CD14-positive monocyte (primary cell): ENCODE data around the gene ARMC5. TPM values are rescaled to one million over a fixed set of nuclear protein-coding genes. Genes with fewer than 3 reads are reported as not detected.
A peak's percentile ranks its signal among the peaks of the same experiment; 100 is the strongest.

ENCODE experiments used
- DNase-seq, 3 donors: peaks; one replicate each; pipeline ENCODE4 v3.0.0-alpha.2; 2011 to 2022
- H2AFZ ChIP-seq: 2 replicates; pipeline ENCODE4 v1.6.0; 2012; ENCODE audit warnings: mild to moderate bottlenecking, low read depth, low read length, inconsistent platforms; ENCODE audit not compliant: insufficient read depth, poor library complexity, severe bottlenecking
- H3K27ac ChIP-seq, 2 donors: 1 replicate in 1 of 2; 2 replicates in 1 of 2; pipeline ENCODE4 v1.5.1; 2012 to 2013; ENCODE audit warnings: low read length in 2 of 2, control low read depth in 1 of 2, inconsistent platforms in 1 of 2, low read depth in 1 of 2, mild to moderate bottlenecking in 1 of 2
- H3K27me3 ChIP-seq, 2 donors: one replicate each; pipeline versions ENCODE4 v1.6.0 to v1.6.1; 2011 to 2013; ENCODE audit warnings: low read length in 2 of 2; ENCODE audit not compliant: control insufficient read depth in 2 of 2, insufficient read depth in 2 of 2
- H3K36me3 ChIP-seq, 2 donors: replicated peaks in 1 of 2; 1 replicate in 1 of 2; 2 replicates in 1 of 2; pipeline versions ENCODE4 v1.5.1 to v1.6.1; 2012 to 2013; ENCODE audit warnings: low read length in 2 of 2, control low read depth in 1 of 2, inconsistent platforms in 1 of 2, mild to moderate bottlenecking in 1 of 2; ENCODE audit not compliant: insufficient read depth in 2 of 2, control insufficient read depth in 1 of 2
- H3K4me1 ChIP-seq, 2 donors: 1 replicate in 1 of 2; 2 replicates in 1 of 2; pipeline versions ENCODE4 v1.5.1 to v1.6.1; 2012 to 2013; ENCODE audit warnings: low read length in 2 of 2, control low read depth in 1 of 2, inconsistent platforms in 1 of 2, mild to moderate bottlenecking in 1 of 2, moderate library complexity in 1 of 2; ENCODE audit not compliant: insufficient read depth in 2 of 2, control insufficient read depth in 1 of 2
- H3K4me2 ChIP-seq: replicated peaks from 2 replicates; pipeline ENCODE3; 2012; ENCODE audit warnings: low read length, moderate library complexity, mild to moderate bottlenecking; ENCODE audit not compliant: poor library complexity, severe bottlenecking; ENCODE audit errors: extremely low read depth
- H3K4me3 ChIP-seq, 3 experiments: fragments of 200-600 bp in 1 of 3; sonication (generic) in 1 of 3; replicated peaks in 1 of 3; 1 replicate in 2 of 3; 2 replicates in 1 of 3; pipeline ENCODE4 v1.5.1; 2011 to 2013; ENCODE audit warnings: low read length in 3 of 3, mild to moderate bottlenecking in 3 of 3, control low read depth in 2 of 3, low read depth in 2 of 3, inconsistent platforms in 1 of 3, moderate library complexity in 1 of 3
- H3K79me2 ChIP-seq: 2 replicates; pipeline ENCODE4 v1.6.0; 2012; ENCODE audit warnings: mild to moderate bottlenecking, control low read depth, inconsistent platforms, low read length, moderate library complexity; ENCODE audit not compliant: insufficient read depth
- H3K9ac ChIP-seq: 2 replicates; pipeline ENCODE4 v1.6.0; 2017; ENCODE audit warnings: low read length, mild to moderate bottlenecking; ENCODE audit not compliant: insufficient read depth, poor library complexity, severe bottlenecking
- H3K9me3 ChIP-seq, 2 donors: replicated peaks in 1 of 2; 1 replicate in 1 of 2; 2 replicates in 1 of 2; pipeline versions ENCODE4 v1.5.1 to v1.6.1; 2012 to 2013; ENCODE audit warnings: low read length in 2 of 2, control low read depth in 1 of 2; ENCODE audit not compliant: control insufficient read depth in 1 of 2, insufficient read depth in 1 of 2
- H4K20me1 ChIP-seq: 2 replicates; pipeline ENCODE4 v1.6.0; 2012; ENCODE audit warnings: mild to moderate bottlenecking, low read length, control low read depth, moderate library complexity; ENCODE audit not compliant: insufficient read depth
- H3K27ac Mint-ChIP-seq, 7 donors: one replicate each; pipeline ENCODE4 v1.8.0; 2020; ENCODE audit warnings: mild to moderate bottlenecking in 7 of 7, mixed read lengths in 7 of 7, moderate library complexity in 6 of 7, inconsistent platforms in 2 of 7
- H3K27me3 Mint-ChIP-seq, 3 donors: one replicate each; pipeline ENCODE4 v1.8.0; 2021 to 2022; ENCODE audit warnings: low read depth in 3 of 3, mild to moderate bottlenecking in 3 of 3, mixed read lengths in 3 of 3, moderate library complexity in 3 of 3, inconsistent platforms in 1 of 3
- H3K36me3 Mint-ChIP-seq, 2 donors: one replicate each; pipeline ENCODE4 v1.8.0; 2020; ENCODE audit warnings: mixed read lengths in 2 of 2, inconsistent platforms in 1 of 2, mild to moderate bottlenecking in 1 of 2
- H3K4me1 Mint-ChIP-seq: one replicate; pipeline ENCODE4 v1.8.0; 2020; ENCODE audit warnings: mild to moderate bottlenecking, mixed read lengths
- H3K4me3 Mint-ChIP-seq, 2 donors: one replicate each; pipeline ENCODE4 v1.8.0; 2020; ENCODE audit warnings: mild to moderate bottlenecking in 2 of 2, mixed read lengths in 2 of 2, moderate library complexity in 1 of 2
- H3K9me3 Mint-ChIP-seq, 7 donors: one replicate each; pipeline ENCODE4 v1.8.0; 2020 to 2022; ENCODE audit warnings: mixed read lengths in 7 of 7, mild to moderate bottlenecking in 6 of 7, moderate library complexity in 6 of 7, inconsistent platforms in 2 of 7
- WGBS: methylation state at CpG from one replicate; pipeline ENCODE4 v1.1.5; 2013; ENCODE audit warnings: missing lambda C conversion rate; ENCODE audit not compliant: insufficient coverage; 5-methylcytosine and 5-hydroxymethylcytosine counted together
- intact Hi-C, 2 donors: fragments of 100-400 bp; cut with micrococcal nuclease; formaldehyde crosslinking; loops; one replicate each; pipeline versions ENCODE4 v1.15.0 to v1.15.1; 2023
- polyA plus RNA-seq, 3 donors: library from polyadenylated mRNA; depleted of rRNA in 1 of 3; unstranded in 2 of 3; stranded (reverse) in 1 of 3; fragments of 300-500 nt in 2 of 3; fragments of >200 nt in 1 of 3; fragmentation: Illumina TruSeq in 2 of 3; gene quantifications; 1 replicate in 2 of 3; 2 replicates in 1 of 3; pipeline ENCODE4 v1.2.3, GENCODE V29; 2012 to 2021
- TF ChIP-seq, protein P1 (sequence below): fragments of 200-600 bp; IDR thresholded peaks from one replicate; pipeline ENCODE4 v1.8.0; 2022; ENCODE audit warnings: antibody characterized with exemption, mild to moderate bottlenecking

Gene ARMC5
- polyA plus RNA-seq, 3 donors: 2.9 to 9.3 (median 4.2) TPM

DNA sequence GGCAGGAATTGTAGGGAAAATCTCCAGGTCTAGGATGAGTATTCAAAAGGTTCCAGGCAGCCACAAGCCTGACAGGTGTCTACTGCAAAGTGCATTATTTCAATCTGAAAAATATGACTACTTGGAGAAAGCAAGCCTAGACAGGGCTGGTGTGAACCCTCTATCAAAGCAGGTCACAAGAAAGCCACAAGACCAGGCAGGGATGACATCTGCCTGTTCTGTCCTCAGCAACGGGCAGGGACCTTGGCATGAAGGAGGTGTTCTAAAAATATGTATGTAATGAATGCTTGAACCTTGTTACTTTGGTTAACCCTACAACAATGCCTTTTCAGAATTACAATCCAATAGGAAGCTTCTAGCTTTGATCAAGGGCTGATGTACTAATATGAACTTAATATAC is 30.0 kb upstream of the ARMC5 start:
- Mint-ChIP-seq H3K36me3 (no peaks in the 10 kb centered on the region), H3K27me3 (peaks cover 3 to 9% (median 4%) of the 10 kb centered on the region in 3 donors), H3K4me1 (peaks cover 3% of the 10 kb centered on the region), H3K4me3 (peak overlapping the region in 1 of 2 donors; percentile 12), H3K27ac (no peak overlapping the region), H3K9me3 (peaks cover 0 to 3% (median 0%) of the 10 kb centered on the region in 7 donors)
- Histone ChIP-seq H3K27ac (no peak overlapping the region), H2AFZ (no peak overlapping the region), H3K27me3 (no peaks in the 10 kb centered on the region), H3K9me3 (no peaks in the 10 kb centered on the region), H3K36me3 (no peaks in the 10 kb centered on the region), H4K20me1 (no peaks in the 10 kb centered on the region), H3K4me3 (no peak overlapping the region), H3K4me1 (peaks cover 4 to 5% of the 10 kb centered on the region in 2 donors), H3K79me2 (no peaks in the 10 kb centered on the region), H3K9ac (no peak overlapping the region), H3K4me2 (no peak overlapping the region)
- no peak for DNase-seq
- intact Hi-C loops: no loop called here
- WGBS: no CpG with 5 or more reads among the region's 1 CpG
- TF ChIP-seq, protein P1, sequence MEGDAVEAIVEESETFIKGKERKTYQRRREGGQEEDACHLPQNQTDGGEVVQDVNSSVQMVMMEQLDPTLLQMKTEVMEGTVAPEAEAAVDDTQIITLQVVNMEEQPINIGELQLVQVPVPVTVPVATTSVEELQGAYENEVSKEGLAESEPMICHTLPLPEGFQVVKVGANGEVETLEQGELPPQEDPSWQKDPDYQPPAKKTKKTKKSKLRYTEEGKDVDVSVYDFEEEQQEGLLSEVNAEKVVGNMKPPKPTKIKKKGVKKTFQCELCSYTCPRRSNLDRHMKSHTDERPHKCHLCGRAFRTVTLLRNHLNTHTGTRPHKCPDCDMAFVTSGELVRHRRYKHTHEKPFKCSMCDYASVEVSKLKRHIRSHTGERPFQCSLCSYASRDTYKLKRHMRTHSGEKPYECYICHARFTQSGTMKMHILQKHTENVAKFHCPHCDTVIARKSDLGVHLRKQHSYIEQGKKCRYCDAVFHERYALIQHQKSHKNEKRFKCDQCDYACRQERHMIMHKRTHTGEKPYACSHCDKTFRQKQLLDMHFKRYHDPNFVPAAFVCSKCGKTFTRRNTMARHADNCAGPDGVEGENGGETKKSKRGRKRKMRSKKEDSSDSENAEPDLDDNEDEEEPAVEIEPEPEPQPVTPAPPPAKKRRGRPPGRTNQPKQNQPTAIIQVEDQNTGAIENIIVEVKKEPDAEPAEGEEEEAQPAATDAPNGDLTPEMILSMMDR: no peak

DNA sequence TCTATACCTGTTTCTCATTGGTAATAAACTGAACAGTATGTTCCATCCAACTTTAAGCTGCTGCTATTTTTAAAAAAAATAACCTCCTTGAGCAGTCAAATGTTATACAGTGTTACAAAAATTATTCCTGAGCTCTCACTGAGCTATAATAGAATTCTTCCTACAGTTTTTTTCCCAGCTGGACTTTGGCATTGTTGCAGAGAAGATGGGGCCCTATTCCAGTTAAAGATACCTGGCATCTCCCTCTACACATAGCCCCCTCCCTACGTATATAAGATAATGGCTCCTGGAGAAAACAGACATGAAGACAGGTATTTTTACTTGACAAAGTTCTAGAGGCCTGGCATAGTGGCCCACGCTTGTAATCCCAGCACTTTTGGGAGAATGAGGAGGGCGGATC is 29.5 kb upstream of the ARMC5 start:
- Histone ChIP-seq H2AFZ (no peak overlapping the region), H3K4me3 (no peak overlapping the region), H3K27me3 (no peaks in the 10 kb centered on the region), H3K9ac (no peak overlapping the region), H3K79me2 (no peaks in the 10 kb centered on the region), H4K20me1 (no peaks in the 10 kb centered on the region), H3K36me3 (no peaks in the 10 kb centered on the region), H3K4me2 (no peak overlapping the region), H3K4me1 (peaks cover 4 to 5% of the 10 kb centered on the region in 2 donors), H3K9me3 (no peaks in the 10 kb centered on the region), H3K27ac (no peak overlapping the region)
- Mint-ChIP-seq H3K4me1 (peaks cover 3% of the 10 kb centered on the region), H3K36me3 (no peaks in the 10 kb centered on the region), H3K27me3 (peaks cover 3 to 9% (median 4%) of the 10 kb centered on the region in 3 donors), H3K9me3 (peaks cover 0 to 3% (median 0%) of the 10 kb centered on the region in 7 donors), H3K27ac (no peak overlapping the region), H3K4me3 (no peak overlapping the region)
- 80% methylated on average over 1 of the region's 3 CpGs for WGBS
- no peak for DNase-seq
- TF ChIP-seq, protein P1: no peak
- intact Hi-C loops: no loop called here
